ENCODE data around the gene COMTD1.

DNA sequence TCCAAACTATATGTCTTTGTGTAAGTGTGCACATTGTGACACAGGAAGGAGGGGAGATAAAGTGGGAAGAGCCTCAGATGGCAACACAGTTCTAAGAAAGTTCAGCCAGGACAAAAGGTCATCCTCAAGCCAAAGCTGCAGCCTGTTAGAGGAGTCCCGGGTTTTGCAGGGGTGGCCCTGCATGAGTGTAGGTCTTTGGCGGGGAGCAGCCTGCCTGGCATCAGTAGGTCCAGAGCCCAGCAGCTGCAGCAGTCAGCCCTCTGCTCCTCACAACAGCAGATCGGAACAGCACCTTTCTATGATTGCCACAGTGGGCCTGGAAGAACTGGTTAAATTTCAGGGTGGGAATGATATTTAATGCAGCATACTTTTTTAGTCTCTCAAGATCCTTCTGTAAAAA lies 38.7 kb downstream of the COMTD1 start:
- TF ChIP-seq, protein P1, sequence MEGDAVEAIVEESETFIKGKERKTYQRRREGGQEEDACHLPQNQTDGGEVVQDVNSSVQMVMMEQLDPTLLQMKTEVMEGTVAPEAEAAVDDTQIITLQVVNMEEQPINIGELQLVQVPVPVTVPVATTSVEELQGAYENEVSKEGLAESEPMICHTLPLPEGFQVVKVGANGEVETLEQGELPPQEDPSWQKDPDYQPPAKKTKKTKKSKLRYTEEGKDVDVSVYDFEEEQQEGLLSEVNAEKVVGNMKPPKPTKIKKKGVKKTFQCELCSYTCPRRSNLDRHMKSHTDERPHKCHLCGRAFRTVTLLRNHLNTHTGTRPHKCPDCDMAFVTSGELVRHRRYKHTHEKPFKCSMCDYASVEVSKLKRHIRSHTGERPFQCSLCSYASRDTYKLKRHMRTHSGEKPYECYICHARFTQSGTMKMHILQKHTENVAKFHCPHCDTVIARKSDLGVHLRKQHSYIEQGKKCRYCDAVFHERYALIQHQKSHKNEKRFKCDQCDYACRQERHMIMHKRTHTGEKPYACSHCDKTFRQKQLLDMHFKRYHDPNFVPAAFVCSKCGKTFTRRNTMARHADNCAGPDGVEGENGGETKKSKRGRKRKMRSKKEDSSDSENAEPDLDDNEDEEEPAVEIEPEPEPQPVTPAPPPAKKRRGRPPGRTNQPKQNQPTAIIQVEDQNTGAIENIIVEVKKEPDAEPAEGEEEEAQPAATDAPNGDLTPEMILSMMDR (IDR thresholded peaks at IDR 0.05): no peak
- TF ChIP-seq POLR2A (IDR thresholded peaks at IDR 0.05): no peak

Data from lower leg skin (tissue), 3 donors.